BLaER1 treated with 17β-estradiol and CSF1 and Interleukin-3, amounts not matched to agents 10 nM and 100 nM (cell line): ENCODE results near the gene HSPA9.

ENCODE experiments used
- H3K27ac ChIP-seq, 11 experiments: shearing (Covaris generic); formaldehyde crosslinking; 2 replicates each; pipeline ENCODE4 v1.8.1; 2022
- H3K27me3 ChIP-seq, 11 experiments: shearing (Covaris generic); formaldehyde crosslinking; 2 replicates each; pipeline ENCODE4 v1.8.1; 2022
- H3K36me3 ChIP-seq, 11 experiments: shearing (Covaris generic); formaldehyde crosslinking; 2 replicates each; pipeline ENCODE4 v1.8.1; 2022
- H3K4me1 ChIP-seq, 10 experiments: shearing (Covaris generic); formaldehyde crosslinking; 2 replicates each; pipeline ENCODE4 v1.8.1; 2022
- H3K4me2 ChIP-seq, 11 experiments: shearing (Covaris generic); formaldehyde crosslinking; 2 replicates each; pipeline ENCODE4 v1.8.1; 2022
- H3K4me3 ChIP-seq, 10 experiments: shearing (Covaris generic); formaldehyde crosslinking; 2 replicates each; pipeline ENCODE4 v1.8.1; 2022
- H3K9ac ChIP-seq, 11 experiments: shearing (Covaris generic); formaldehyde crosslinking; 2 replicates each; pipeline ENCODE4 v1.8.1; 2022
- H3K9me3 ChIP-seq, 11 experiments: shearing (Covaris generic); formaldehyde crosslinking; replicated peaks in 1 of 11; 2 replicates each; pipeline ENCODE4 v1.8.1; 2022
- H4K20me1 ChIP-seq, 11 experiments: shearing (Covaris generic); formaldehyde crosslinking; 2 replicates each; pipeline ENCODE4 v1.8.1; 2022
- Cebpa-rat ChIP-seq, 11 experiments: shearing (Covaris generic); IDR thresholded peaks; 2 replicates each; pipeline ENCODE4 v1.8.1; 2022

HSPA9 gene

GRCh38 chr5:138559937-138560336 is 15.3 kb downstream of the HSPA9 start:
- no peaks in the 10 kb centered on the region for H3K27me3 ChIP-seq
- H3K36me3 ChIP-seq: peaks cover 94 to 100% (median 97%) of the 10 kb centered on the region in 11 experiments
- H3K9ac ChIP-seq: no peak overlapping the region
- H3K4me1 ChIP-seq: no peaks in the 10 kb centered on the region; a peak in 1 of 20 replicates
- no peak overlapping the region for H3K27ac ChIP-seq
- peaks cover 81 to 100% (median 98%) of the 10 kb centered on the region in 11 experiments for H4K20me1 ChIP-seq
- H3K9me3 ChIP-seq: no peaks in the 10 kb centered on the region
- H3K4me3 ChIP-seq: no peak overlapping the region
- no peak for TF ChIP-seq Cebpa-rat (IDR thresholded peaks at IDR 0.05)
- no peak overlapping the region for H3K4me2 ChIP-seq

- H3K27me3 ChIP-seq: no peaks in the 10 kb centered on the region
Measured at GRCh38 chr5:138557677-138558076, 17.5 kb downstream of the HSPA9 start.

GRCh38 chr5:138554143-138554542 is 21.1 kb downstream of the HSPA9 start:
- no peaks in the 10 kb centered on the region for H3K9me3 ChIP-seq
- no peaks in the 10 kb centered on the region for H3K27me3 ChIP-seq
- no peak overlapping the region for H3K4me3 ChIP-seq
- H3K27ac ChIP-seq: no peak overlapping the region
- H3K4me1 ChIP-seq: peaks cover 0 to 5% (median 0%) of the 10 kb centered on the region in 10 experiments; a peak in 1 of 20 replicates
- peaks cover 66 to 84% (median 75%) of the 10 kb centered on the region in 11 experiments for H3K36me3 ChIP-seq
- no peak for TF ChIP-seq Cebpa-rat (IDR thresholded peaks at IDR 0.05)
- no peak overlapping the region for H3K4me2 ChIP-seq
- H3K9ac ChIP-seq: no peak overlapping the region
- H4K20me1 ChIP-seq: peaks cover 67 to 91% (median 86%) of the 10 kb centered on the region in 11 experiments; a peak in 21 of 22 replicates

More at GRCh38 chr5:138557677-138558076, 17.5 kb downstream of the HSPA9 start:
- no peak overlapping the region for H3K4me3 ChIP-seq
- H3K27ac ChIP-seq: no peak overlapping the region
- H3K9me3 ChIP-seq: no peaks in the 10 kb centered on the region
- H3K4me2 ChIP-seq: no peak overlapping the region
- H4K20me1 ChIP-seq: peaks cover 79 to 100% (median 98%) of the 10 kb centered on the region in 11 experiments; a peak in 21 of 22 replicates
- H3K4me1 ChIP-seq: no peaks in the 10 kb centered on the region
- H3K9ac ChIP-seq: peak overlapping the region in 1 of 11 experiments; percentile 1; a peak in 1 of 22 replicates
- H3K36me3 ChIP-seq: peaks cover 87 to 100% (median 97%) of the 10 kb centered on the region in 11 experiments
- no peak for TF ChIP-seq Cebpa-rat (IDR thresholded peaks at IDR 0.05)

- Histone ChIP-seq H4K20me1 (peaks cover 62 to 91% (median 85%) of the 10 kb centered on the region in 11 experiments; a peak in 21 of 22 replicates), H3K9ac (no peak overlapping the region), H3K27ac (no peak overlapping the region), H3K9me3 (no peaks in the 10 kb centered on the region), H3K4me2 (no peak overlapping the region), H3K4me3 (no peak overlapping the region), H3K36me3 (peaks cover 60 to 79% (median 69%) of the 10 kb centered on the region in 11 experiments), H3K27me3 (no peaks in the 10 kb centered on the region), H3K4me1 (peaks cover 0 to 5% (median 0%) of the 10 kb centered on the region in 10 experiments; a peak in 1 of 20 replicates)
- TF ChIP-seq Cebpa-rat (IDR thresholded peaks at IDR 0.05): no peak
Measured at GRCh38 chr5:138553437-138554095, 21.6 kb downstream of the HSPA9 start.

- H3K27ac ChIP-seq: no peak overlapping the region
- TF ChIP-seq Cebpa-rat (IDR thresholded peaks at IDR 0.05): no peak
- no peaks in the 10 kb centered on the region for H3K9me3 ChIP-seq
- H3K4me1 ChIP-seq: peaks cover under 1 to 11% (median 3%) of the 10 kb centered on the region in 10 experiments; a peak in 8 of 20 replicates
- H3K4me3 ChIP-seq: no peak overlapping the region
- peaks cover 53 to 90% (median 83%) of the 10 kb centered on the region in 11 experiments; a peak in 21 of 22 replicates for H4K20me1 ChIP-seq
- H3K27me3 ChIP-seq: no peaks in the 10 kb centered on the region
- no peak overlapping the region for H3K9ac ChIP-seq
- peaks cover 51 to 69% (median 60%) of the 10 kb centered on the region in 11 experiments for H3K36me3 ChIP-seq
- no peak overlapping the region for H3K4me2 ChIP-seq
Measured at GRCh38 chr5:138552657-138553056, 22.5 kb downstream of the HSPA9 start.

GRCh38 chr5:138549414-138549813 is 25.8 kb downstream of the HSPA9 start:
- no peak overlapping the region for H3K4me3 ChIP-seq

GRCh38 chr5:138545919-138546562 is 29.2 kb downstream of the HSPA9 start:
- H3K36me3 ChIP-seq: peaks cover 0 to 13% (median 9%) of the 10 kb centered on the region in 11 experiments; a peak in 17 of 22 replicates
- peaks cover 37 to 51% (median 41%) of the 10 kb centered on the region in 10 experiments for H3K4me1 ChIP-seq
- no peak for TF ChIP-seq Cebpa-rat (IDR thresholded peaks at IDR 0.05)
- H3K9ac ChIP-seq: peak overlapping the region in 10 of 11 experiments; percentile 2 to 100 (median 70); a peak in 12 of 22 replicates
- peak overlapping the region; percentile 3 to 99 (median 96); a peak in 17 of 22 replicates for H3K4me2 ChIP-seq
- peak overlapping the region in 1 of 10 experiments; percentile 98; a peak in 1 of 20 replicates for H3K4me3 ChIP-seq
- no peaks in the 10 kb centered on the region for H3K9me3 ChIP-seq
- peak overlapping the region in 2 of 11 experiments; percentile 6 to 7; a peak in 2 of 22 replicates for H3K27ac ChIP-seq
- peaks cover 9 to 57% (median 42%) of the 10 kb centered on the region in 11 experiments; a peak in 20 of 22 replicates for H4K20me1 ChIP-seq
- no peaks in the 10 kb centered on the region for H3K27me3 ChIP-seq

More at GRCh38 chr5:138549414-138549813, 25.8 kb downstream of the HSPA9 start:
- TF ChIP-seq Cebpa-rat (IDR thresholded peaks at IDR 0.05): no peak
- Histone ChIP-seq H3K9ac (no peak overlapping the region), H3K9me3 (no peaks in the 10 kb centered on the region), H3K36me3 (peaks cover 18 to 37% (median 28%) of the 10 kb centered on the region in 11 experiments), H4K20me1 (peaks cover 22 to 74% (median 64%) of the 10 kb centered on the region in 11 experiments; a peak in 19 of 22 replicates), H3K27me3 (no peaks in the 10 kb centered on the region), H3K27ac (no peak overlapping the region), H3K4me1 (peaks cover 25 to 43% (median 32%) of the 10 kb centered on the region in 10 experiments), H3K4me2 (no peak overlapping the region)

GRCh38 chr5:138544181-138545134 is 30.7 kb downstream of the HSPA9 start:
- Histone ChIP-seq H3K9ac (peak overlapping the region; percentile 96 to 100 (median 99)), H3K27ac (peak overlapping the region; percentile 97 to 100 (median 99)), H4K20me1 (peaks cover 23 to 68% (median 55%) of the 10 kb centered on the region in 11 experiments; a peak in 21 of 22 replicates), H3K4me2 (peak overlapping the region; percentile 82 to 99 (median 96)), H3K27me3 (no peaks in the 10 kb centered on the region), H3K9me3 (no peaks in the 10 kb centered on the region), H3K4me3 (peak overlapping the region; percentile 97 to 100 (median 98)), H3K36me3 (peaks cover 13 to 29% (median 24%) of the 10 kb centered on the region in 11 experiments; a peak in 18 of 22 replicates), H3K4me1 (peaks cover 52 to 65% (median 56%) of the 10 kb centered on the region in 10 experiments)
- no peak for TF ChIP-seq Cebpa-rat (IDR thresholded peaks at IDR 0.05)
